ENCODE results near the gene CAPN15. TPM values are rescaled to one million over a fixed set of nuclear protein-coding genes. Genes with fewer than 3 reads are reported as not detected.
"Not testable (repeated sequence)": the region's sequence is repeated elsewhere in the genome, so short reads cannot be mapped to it uniquely, and the experiment has no call there.

Gene CAPN15
- total RNA-seq: 10 to 100 TPM; 54.4 to 56.9 TPM

- H3K9me3 Mint-ChIP-seq: no peaks in the 10 kb centered on the region
- H3K27ac Mint-ChIP-seq: peak within 1 kb of the TSS; percentile 96
- peaks cover 40% of the 10 kb centered on the region for H3K4me1 Mint-ChIP-seq (ENCODE audit: low read depth)
- intact Hi-C loops (cut with micrococcal nuclease): loop anchor here (1.0 to 5.0 kb wide), 6 partner anchors 42 to 782 kb away; partner anchors contain the start of genes AXIN1, JMJD8, PIGQ and RAB11FIP3
- CTCF ChIA-PET: no interaction called here
- H3K27me3 Mint-ChIP-seq (ENCODE audit: low read depth): no peaks in the 10 kb centered on the region
- peak; percentile 84 for DNase-seq
- peaks cover 4% of the 10 kb centered on the region for H3K36me3 Mint-ChIP-seq (ENCODE audit: low read depth)
- H3K4me3 Mint-ChIP-seq: peak within 1 kb of the TSS; percentile 87
Observed at GRCh38 chr16:527015-527903, at the start of gene CAPN15. CAPN15 (plus strand) TSS chr16:527712; CDS start chr16:546839, 19,127 bp downstream.

DNA sequence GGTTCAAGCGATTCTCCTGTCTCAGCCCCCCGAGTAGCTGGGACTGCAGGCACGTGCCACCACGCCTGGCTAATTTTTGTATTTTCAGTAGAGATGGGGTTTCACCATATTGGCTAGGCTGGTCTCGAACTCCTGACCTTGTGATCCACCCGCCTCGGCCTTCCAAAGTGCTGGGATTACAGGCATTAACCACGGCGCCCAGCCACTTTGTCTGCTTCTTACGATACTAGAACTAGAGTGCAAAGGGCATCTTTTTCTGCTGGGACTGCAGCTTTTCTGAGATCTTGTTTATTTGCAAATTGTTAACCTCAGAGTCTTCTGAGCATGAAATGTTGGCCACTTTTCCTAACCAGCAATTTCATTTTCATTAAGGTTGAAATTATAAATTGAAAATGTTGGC is 49.2 kb upstream of the CAPN15 start:
- H3K27ac Mint-ChIP-seq; intact Hi-C loops (cut with micrococcal nuclease); H3K4me1 Mint-ChIP-seq (ENCODE audit: low read depth); DNase-seq; H3K9me3 Mint-ChIP-seq; H3K4me3 Mint-ChIP-seq; H3K36me3 Mint-ChIP-seq (ENCODE audit: low read depth); H3K27me3 Mint-ChIP-seq (ENCODE audit: low read depth): not testable (repeated sequence)
- CTCF ChIA-PET: interaction anchor here (1.1 kb wide), 1 partner anchor 9 kb away, joined by 4 read pairs; no protein-coding TSS in a partner anchor

GRCh38 chr16:482468-483185 is 44.9 kb upstream of the CAPN15 start:
- CTCF ChIA-PET: interaction anchor here (0.9 kb wide), 1 partner anchor 376 kb away, joined by 3 read pairs; no protein-coding TSS in a partner anchor
- intact Hi-C loops (cut with micrococcal nuclease): no loop called here
- DNase-seq: no peak
- Mint-ChIP-seq H3K27me3 (ENCODE audit: low read depth) (no peaks in the 10 kb centered on the region), H3K9me3 (no peaks in the 10 kb centered on the region), H3K27ac (no peak overlapping the region), H3K36me3 (ENCODE audit: low read depth) (no peaks in the 10 kb centered on the region), H3K4me1 (ENCODE audit: low read depth) (no peaks in the 10 kb centered on the region), H3K4me3 (no peak overlapping the region)

DNA sequence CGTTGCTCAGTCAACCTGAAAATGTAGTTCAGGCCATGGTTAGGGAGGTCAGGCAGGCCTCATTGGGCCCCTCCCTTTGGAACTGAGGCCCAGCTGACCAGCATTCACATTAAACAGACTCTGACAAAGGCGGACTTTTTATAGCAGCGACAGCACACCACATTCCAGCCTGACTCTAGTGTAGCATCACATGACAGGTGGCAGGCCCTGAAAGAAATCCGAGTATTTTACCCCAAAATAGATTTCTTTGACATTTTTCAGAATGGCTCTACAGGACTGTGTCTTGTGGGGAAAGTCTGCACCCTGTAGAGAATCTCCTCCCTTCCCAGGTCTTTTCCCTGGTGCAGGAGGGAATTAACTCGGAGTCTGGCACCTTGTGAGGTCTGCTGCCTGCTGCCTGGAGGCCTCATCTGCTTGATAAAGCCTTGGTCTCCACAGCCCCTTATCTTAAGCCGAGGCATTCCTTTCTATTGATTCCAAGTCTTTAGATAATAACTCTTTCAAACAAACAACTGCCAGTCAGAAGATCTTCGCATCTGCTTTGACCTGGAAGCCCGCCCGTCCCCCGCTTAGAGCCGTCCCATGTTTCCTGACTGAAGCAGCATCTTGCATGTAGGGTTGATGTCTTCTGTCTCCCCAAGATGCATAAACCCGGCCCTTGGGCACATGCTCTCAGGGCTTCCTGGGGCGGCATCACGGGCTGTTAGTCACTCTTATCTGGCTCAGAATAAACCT is 44.0 kb upstream of the CAPN15 start:
- H3K36me3 Mint-ChIP-seq (ENCODE audit: low read depth): peaks cover 1% of the 10 kb centered on the region
- no peaks in the 10 kb centered on the region for H3K27me3 Mint-ChIP-seq (ENCODE audit: low read depth)
- no peak for DNase-seq
- CTCF ChIA-PET: interaction anchor here (1.6 kb wide), 1 partner anchor 37 kb away, joined by 3 read pairs; no protein-coding TSS in a partner anchor
- H3K9me3 Mint-ChIP-seq: no peaks in the 10 kb centered on the region
- no peaks in the 10 kb centered on the region for H3K4me1 Mint-ChIP-seq (ENCODE audit: low read depth)
- H3K4me3 Mint-ChIP-seq: no peak overlapping the region
- H3K27ac Mint-ChIP-seq: no peak overlapping the region
- intact Hi-C loops (cut with micrococcal nuclease): no loop called here

DNA sequence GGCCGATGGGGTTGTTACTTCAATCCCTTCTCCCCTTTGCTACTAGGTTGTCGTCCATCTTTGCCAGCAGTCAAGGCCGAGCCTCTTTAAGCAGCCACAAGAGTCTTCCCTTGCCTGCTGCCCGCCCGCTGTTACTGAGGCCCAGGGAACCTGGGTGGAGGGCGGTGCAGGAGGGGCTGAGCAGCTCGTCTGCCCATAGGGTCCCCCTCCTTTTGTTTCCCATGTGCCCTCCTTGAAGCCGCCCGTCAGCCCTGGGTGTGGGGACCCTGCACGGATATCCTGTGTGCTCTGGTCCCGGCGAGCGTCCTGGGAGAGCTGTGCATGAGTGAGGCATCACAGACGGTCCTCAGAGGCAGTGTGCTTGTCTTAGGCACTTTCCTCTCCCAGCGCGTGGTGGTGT is 37.9 kb upstream of the CAPN15 start:
- CTCF ChIA-PET: interaction anchor here (0.6 to 1.0 kb wide), 2 partner anchors 47 to 87 kb away, joined by 3 read pairs; no protein-coding TSS in a partner anchor
- DNase-seq: no peak
- Mint-ChIP-seq H3K36me3 (ENCODE audit: low read depth) (peaks cover 4% of the 10 kb centered on the region), H3K9me3 (no peaks in the 10 kb centered on the region), H3K4me3 (no peak overlapping the region), H3K27ac (no peak overlapping the region), H3K27me3 (ENCODE audit: low read depth) (no peaks in the 10 kb centered on the region), H3K4me1 (ENCODE audit: low read depth) (no peaks in the 10 kb centered on the region)
- intact Hi-C loops (cut with micrococcal nuclease): no loop called here

DNA sequence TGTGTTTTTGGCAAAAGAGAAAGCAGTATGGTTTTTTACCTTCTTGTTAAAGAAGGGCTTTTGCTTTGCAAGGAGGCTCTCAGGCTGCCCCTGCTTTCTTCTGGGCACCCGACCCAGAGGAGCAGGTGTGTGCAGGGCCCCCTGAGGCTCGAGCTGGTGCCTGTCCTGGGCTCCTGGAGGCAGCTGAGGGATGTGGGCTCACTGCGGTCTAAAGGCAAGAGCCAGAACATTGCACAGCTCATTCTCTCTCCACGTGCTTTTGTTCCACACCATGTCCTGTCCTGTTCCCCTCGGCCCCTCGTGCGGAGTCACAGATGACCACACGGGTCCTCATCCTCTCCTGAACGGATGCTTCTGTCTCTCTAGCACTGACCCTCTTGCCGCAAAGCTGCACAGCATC is 36.7 kb upstream of the CAPN15 start:
- Mint-ChIP-seq H3K27me3 (ENCODE audit: low read depth) (no peaks in the 10 kb centered on the region), H3K27ac (no peak overlapping the region), H3K9me3 (no peaks in the 10 kb centered on the region), H3K4me1 (ENCODE audit: low read depth) (no peaks in the 10 kb centered on the region), H3K36me3 (ENCODE audit: low read depth) (peaks cover 4% of the 10 kb centered on the region), H3K4me3 (no peak overlapping the region)
- DNase-seq: no peak
- intact Hi-C loops (cut with micrococcal nuclease): no loop called here
- CTCF ChIA-PET: no interaction called here

DNA sequence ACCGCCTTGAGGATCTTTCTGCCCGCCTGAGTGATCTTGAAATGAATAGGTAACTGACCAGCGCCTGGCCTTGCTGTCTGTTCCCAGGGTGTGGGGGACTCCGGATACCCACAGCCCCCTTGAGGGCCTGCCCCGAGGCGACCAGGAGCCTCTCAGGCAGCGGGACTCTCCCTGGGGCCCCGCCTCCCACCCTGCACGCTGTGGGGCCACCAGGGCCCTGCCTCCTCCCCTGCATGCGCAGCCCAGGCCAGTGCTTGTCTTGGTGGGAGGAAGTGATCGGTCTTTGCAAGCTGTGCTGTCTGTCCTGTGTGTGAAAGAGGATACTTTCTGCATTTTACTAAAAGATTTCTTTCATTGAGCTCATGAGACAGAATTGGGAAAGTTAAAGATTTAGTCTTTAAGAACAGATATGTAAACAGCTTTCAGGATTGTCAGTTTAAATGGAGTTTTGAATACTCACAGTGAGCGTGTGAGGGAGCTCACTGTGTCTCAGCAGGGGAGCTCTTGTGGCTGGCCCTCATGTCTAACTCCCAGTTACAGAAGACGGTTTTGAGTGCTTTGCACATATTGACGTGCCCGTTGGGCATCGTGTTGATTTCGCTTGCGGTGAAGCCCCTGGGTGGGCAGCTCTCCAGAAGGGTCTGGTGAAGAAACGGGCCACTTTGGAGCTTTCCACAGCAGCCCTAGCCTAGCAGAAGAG is 36.1 kb upstream of the CAPN15 start:
- Mint-ChIP-seq H3K4me3 (no peak overlapping the region), H3K27ac (no peak overlapping the region), H3K4me1 (ENCODE audit: low read depth) (no peaks in the 10 kb centered on the region), H3K9me3 (no peaks in the 10 kb centered on the region), H3K36me3 (ENCODE audit: low read depth) (peaks cover 4% of the 10 kb centered on the region), H3K27me3 (ENCODE audit: low read depth) (no peaks in the 10 kb centered on the region)
- CTCF ChIA-PET: no interaction called here
- no peak for DNase-seq
- intact Hi-C loops (cut with micrococcal nuclease): no loop called here

DNA sequence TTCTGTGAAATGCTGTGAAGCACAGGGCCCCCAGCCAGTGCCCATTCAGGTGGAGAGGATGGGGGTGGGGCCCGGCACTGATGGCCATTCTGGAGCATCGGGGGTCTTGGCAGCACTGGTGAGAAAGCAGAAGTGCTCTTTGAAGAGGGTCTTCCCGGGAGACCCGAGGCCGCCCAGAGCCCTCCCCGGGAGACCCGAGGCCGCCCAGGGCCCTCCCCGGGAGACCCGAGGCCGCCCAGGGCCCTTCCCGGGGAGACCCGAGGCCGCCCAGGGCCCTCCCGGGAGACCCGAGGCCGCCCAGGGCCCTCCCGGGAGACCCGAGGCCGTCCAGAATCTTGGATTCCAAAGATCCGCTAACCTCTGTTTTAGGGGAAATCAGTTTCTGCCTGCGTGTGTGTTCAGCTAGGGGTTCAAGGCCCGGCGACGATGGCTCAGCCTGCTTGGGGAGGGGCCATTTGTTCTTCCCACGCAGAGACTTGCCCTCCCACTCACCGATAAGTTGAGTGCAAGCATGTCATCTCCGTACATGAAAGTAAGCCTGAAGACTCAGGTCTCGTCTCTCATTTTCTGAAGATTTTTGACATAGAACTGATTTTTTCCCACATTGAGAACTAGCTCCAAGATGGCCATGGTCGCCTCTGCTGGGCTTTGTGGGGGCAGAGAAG is 35.2 kb upstream of the CAPN15 start:
- intact Hi-C loops (cut with micrococcal nuclease): no loop called here
- H3K9me3 Mint-ChIP-seq: no peaks in the 10 kb centered on the region
- no peak for DNase-seq

GRCh38 chr16:494676-495075 is 32.8 kb upstream of the CAPN15 start:
- H3K4me1 Mint-ChIP-seq (ENCODE audit: low read depth); H3K36me3 Mint-ChIP-seq (ENCODE audit: low read depth); H3K4me3 Mint-ChIP-seq; H3K27ac Mint-ChIP-seq; CTCF ChIA-PET; DNase-seq; H3K27me3 Mint-ChIP-seq (ENCODE audit: low read depth); H3K9me3 Mint-ChIP-seq: not testable (repeated sequence)
- intact Hi-C loops (cut with micrococcal nuclease): loop anchor here (5.0 kb wide), 1 partner anchor 102 kb away; no protein-coding TSS in a partner anchor

More for the DNA sequence above, 35.2 kb upstream of the CAPN15 start:
- Mint-ChIP-seq H3K36me3 (ENCODE audit: low read depth) (peaks cover 4% of the 10 kb centered on the region), H3K4me1 (ENCODE audit: low read depth) (no peaks in the 10 kb centered on the region), H3K27me3 (ENCODE audit: low read depth) (no peaks in the 10 kb centered on the region), H3K27ac (no peak overlapping the region), H3K4me3 (no peak overlapping the region)
- CTCF ChIA-PET: no interaction called here

DNA sequence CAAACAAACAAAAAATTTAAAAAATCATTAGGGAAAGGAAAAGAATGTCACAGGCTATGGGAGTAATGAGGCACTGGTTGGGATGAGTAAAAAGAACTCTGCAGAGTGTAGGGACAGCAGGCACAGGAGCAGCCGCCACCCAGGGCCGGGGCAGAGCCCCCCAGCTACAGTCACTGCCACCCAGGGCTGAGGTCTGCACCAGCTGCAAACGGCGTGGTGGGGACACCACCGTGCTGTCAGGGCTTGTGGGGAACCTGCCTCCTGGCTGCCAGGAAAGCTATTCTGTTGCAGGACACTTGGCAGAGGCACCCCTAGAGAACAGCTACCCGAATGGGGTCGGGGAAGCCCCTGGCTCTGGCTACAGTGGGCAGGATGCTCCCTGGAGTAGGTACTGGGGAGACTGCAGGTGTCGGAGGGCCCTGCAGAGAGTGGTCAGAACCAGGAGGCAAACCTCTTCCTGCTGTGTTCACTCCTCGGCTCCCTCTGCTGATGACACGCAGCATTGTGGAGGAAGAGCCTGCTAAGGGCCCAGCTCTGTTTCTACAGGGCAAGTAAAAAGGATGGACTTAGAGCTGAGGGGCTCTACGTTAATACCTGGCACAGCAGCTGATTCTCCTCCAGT is 32.3 kb upstream of the CAPN15 start:
- CTCF ChIA-PET: no interaction called here
- intact Hi-C loops (cut with micrococcal nuclease): loop anchor here (5.0 kb wide), 1 partner anchor 103 kb away; no protein-coding TSS in a partner anchor
- Mint-ChIP-seq H3K9me3 (no peaks in the 10 kb centered on the region), H3K4me1 (ENCODE audit: low read depth) (no peaks in the 10 kb centered on the region), H3K27ac (no peak overlapping the region), H3K4me3 (no peak overlapping the region), H3K27me3 (ENCODE audit: low read depth) (no peaks in the 10 kb centered on the region), H3K36me3 (ENCODE audit: low read depth) (no peaks in the 10 kb centered on the region)
- DNase-seq: peak; percentile 30

Data from activated naive CD4-positive, alpha-beta T cell treated with anti-CD3 and anti-CD28 coated beads for 36 hours (primary cell).